Measurements from ENCODE around the gene C5orf58.

The C5orf58 gene

DNA sequence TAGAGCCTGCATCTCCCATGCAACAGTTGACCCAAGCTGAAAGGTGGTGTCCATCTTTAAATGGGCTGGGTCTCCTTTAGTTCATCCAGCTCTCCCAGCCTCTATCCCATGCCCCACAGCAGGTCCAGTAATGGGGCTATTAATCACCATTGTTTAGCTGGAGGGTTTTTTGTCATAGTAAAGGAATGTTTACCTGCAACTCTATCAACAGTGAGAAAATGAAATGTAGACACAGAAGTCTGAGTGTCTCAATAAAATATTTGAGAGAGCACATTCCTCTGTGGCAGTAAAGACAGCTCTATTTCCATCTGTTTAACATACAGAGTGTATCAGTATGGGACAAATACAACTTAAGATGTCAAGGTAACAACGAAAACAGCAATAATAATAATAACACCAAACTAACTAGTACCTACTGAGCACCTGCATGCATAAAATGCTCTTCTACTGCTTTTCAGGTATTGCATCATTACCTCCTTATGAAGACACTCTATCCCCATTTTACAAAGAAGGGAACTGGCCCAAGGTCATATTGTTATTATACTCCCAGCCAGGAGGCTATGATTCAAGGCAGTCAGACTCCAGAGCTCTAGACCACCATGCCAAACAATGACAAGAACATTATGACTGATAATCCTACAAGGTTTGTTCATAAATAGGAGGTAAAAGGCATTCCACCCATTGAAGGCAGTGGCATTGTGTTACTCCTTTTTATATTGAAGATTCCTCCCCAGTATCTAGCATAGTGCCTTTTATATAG lies 21.0 kb upstream of the C5orf58 start:
- Mint-ChIP-seq H3K9me3 (no peaks in the 10 kb centered on the region), H3K36me3 (ENCODE audit: low read depth) (no peaks in the 10 kb centered on the region), H3K4me3 (no peak overlapping the region), H3K27ac (no peak overlapping the region), H3K27me3 (ENCODE audit: low read depth) (peaks cover 45% of the 10 kb centered on the region), H3K4me1 (ENCODE audit: low read depth) (no peaks in the 10 kb centered on the region)

DNA sequence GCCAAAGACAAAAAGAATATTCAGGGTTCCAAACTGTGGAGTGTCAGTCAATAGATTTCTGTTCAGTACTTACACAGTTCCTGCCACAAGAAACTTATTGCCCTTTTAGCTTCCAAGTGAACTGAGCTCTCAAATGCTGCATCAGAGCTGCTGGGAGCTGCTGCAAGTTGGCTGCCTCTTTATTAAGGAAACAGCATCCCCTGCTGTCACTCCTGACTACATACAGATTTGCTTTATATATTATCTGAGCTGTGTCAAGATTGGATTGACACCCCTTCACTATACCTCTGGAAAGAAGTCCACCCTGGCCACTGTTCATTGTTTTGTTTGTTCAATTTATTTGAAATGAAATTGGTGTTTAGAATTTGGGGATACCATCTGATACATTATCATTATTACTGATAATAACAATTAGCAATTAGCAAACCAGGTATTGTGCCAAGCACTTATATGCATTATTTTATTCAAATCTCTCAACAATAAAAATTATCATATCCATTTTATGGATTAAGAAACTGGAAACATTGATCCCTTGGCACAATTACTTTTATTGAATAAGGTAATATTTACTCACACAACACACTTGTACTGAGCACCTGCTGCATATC lies 16.4 kb upstream of the C5orf58 start:
- H3K4me3 Mint-ChIP-seq: no peak overlapping the region
- no peaks in the 10 kb centered on the region for H3K9me3 Mint-ChIP-seq
- no peaks in the 10 kb centered on the region for H3K4me1 Mint-ChIP-seq (ENCODE audit: low read depth)
- H3K36me3 Mint-ChIP-seq (ENCODE audit: low read depth): no peaks in the 10 kb centered on the region
- peaks cover 19% of the 10 kb centered on the region for H3K27me3 Mint-ChIP-seq (ENCODE audit: low read depth)
- H3K27ac Mint-ChIP-seq: no peak overlapping the region

DNA sequence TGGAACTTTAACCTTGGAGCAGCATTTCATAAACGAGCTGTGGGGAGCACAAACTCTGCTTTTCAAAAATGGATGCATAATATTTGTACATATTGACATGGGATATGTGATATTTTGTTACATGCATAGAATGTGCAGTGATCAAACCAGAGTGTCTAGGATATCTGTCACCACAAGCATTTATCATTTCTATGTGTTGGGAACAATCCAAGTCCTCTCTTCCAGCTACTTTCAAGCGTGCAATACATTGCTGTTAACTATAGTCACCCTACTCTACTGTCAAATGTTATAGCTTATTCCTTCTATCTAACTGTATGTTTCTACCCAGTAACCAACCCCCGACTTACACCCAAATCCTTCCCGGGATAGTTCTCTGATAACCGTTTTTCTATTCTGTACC lies 15.0 kb upstream of the C5orf58 start:
- peaks cover 9% of the 10 kb centered on the region for H3K27me3 Mint-ChIP-seq (ENCODE audit: low read depth)
- H3K4me1 Mint-ChIP-seq (ENCODE audit: low read depth): no peaks in the 10 kb centered on the region
- no peak overlapping the region for H3K27ac Mint-ChIP-seq
- no peaks in the 10 kb centered on the region for H3K36me3 Mint-ChIP-seq (ENCODE audit: low read depth)
- H3K4me3 Mint-ChIP-seq: no peak overlapping the region
- no peaks in the 10 kb centered on the region for H3K9me3 Mint-ChIP-seq

DNA sequence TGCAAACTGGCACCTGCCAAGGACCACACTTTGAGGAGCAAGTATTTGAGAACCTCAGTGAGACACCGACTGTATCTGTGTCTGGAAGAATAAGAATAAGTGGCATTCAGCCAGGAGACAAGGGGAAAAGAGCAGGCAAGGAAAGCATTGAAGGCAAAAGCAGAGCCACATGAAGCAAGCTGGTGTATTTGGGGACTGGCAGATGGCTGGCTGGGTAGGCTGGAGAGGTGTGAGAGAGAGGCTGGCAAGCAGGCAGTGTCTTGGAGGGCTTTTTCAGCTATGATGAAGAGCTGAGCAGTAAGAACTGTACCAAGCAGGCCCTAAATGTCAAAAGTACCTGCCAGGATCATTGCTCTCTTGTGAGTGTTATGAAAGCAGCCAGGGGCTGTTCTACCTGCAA lies 14.1 kb upstream of the C5orf58 start:
- Mint-ChIP-seq H3K27me3 (ENCODE audit: low read depth) (peaks cover 4% of the 10 kb centered on the region), H3K36me3 (ENCODE audit: low read depth) (no peaks in the 10 kb centered on the region), H3K27ac (no peak overlapping the region), H3K9me3 (no peaks in the 10 kb centered on the region), H3K4me1 (ENCODE audit: low read depth) (no peaks in the 10 kb centered on the region), H3K4me3 (no peak overlapping the region)

DNA sequence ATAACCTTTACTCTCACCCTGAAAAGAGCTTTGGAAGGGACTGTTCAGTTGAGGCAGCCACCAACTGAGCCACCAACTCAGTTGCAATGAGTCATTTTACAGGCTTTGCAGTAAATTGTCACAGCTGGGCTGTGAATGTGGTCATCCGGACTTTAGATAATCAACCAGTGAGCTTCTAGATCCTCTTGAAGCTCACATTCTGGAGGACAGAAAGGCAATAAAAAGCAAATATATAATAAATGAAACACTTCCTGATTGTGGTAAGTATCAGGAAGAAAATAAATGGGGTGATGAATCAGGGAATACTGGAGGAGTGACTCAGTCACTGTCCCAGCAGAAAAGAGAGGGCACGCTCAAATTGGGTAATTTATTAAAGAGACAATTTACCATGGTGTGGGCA lies 13.2 kb upstream of the C5orf58 start:
- Mint-ChIP-seq H3K36me3 (ENCODE audit: low read depth) (no peaks in the 10 kb centered on the region), H3K4me1 (ENCODE audit: low read depth) (no peaks in the 10 kb centered on the region), H3K27me3 (ENCODE audit: low read depth) (no peaks in the 10 kb centered on the region), H3K4me3 (no peak overlapping the region), H3K27ac (no peak overlapping the region), H3K9me3 (no peaks in the 10 kb centered on the region)

DNA sequence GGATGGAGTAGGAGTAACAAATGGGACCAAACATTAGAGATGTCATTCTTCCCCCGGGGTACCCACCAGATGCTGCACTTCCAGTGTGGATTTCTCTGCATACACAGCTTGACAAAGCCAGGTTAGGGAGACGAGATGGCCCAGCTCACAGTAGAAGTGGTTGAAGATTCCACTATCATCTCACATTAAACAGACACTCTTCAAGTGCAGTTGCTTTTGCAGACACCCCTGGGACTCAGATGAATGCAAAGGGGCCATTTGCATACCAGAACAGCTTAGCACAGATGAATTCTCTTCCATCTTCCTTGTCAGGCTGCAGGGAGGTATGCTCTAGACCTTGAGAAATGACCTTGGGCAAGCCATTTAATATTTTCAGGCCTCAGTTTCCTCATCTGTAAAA lies 12.6 kb upstream of the C5orf58 start:
- H3K27me3 Mint-ChIP-seq (ENCODE audit: low read depth): no peaks in the 10 kb centered on the region
- H3K9me3 Mint-ChIP-seq: no peaks in the 10 kb centered on the region
- H3K27ac Mint-ChIP-seq: no peak overlapping the region
- H3K36me3 Mint-ChIP-seq (ENCODE audit: low read depth): no peaks in the 10 kb centered on the region
- H3K4me3 Mint-ChIP-seq: no peak overlapping the region
- H3K4me1 Mint-ChIP-seq (ENCODE audit: low read depth): no peaks in the 10 kb centered on the region

DNA sequence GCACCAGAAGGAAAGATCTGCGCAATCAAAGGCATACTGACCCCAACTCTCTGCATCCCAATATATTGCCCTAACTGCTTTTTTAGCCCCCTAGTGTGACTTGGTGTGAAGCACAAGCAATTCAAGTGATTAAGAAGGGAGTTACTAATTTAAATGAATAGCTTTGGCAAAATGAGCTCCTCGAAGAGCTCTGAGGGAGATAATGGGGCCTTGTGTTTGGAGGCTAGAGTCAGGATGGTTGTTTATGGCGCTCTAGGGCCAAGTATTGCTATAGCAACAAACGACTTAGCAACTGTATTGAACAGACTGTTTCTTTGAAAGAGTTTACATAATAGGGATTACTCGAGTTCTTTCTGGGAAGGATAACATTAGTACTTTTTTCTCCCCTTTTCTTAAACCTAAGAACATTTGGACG lies 11.5 kb upstream of the C5orf58 start:
- Mint-ChIP-seq H3K27me3 (ENCODE audit: low read depth) (no peaks in the 10 kb centered on the region), H3K4me1 (ENCODE audit: low read depth) (peaks cover 3% of the 10 kb centered on the region), H3K27ac (no peak overlapping the region)

DNA sequence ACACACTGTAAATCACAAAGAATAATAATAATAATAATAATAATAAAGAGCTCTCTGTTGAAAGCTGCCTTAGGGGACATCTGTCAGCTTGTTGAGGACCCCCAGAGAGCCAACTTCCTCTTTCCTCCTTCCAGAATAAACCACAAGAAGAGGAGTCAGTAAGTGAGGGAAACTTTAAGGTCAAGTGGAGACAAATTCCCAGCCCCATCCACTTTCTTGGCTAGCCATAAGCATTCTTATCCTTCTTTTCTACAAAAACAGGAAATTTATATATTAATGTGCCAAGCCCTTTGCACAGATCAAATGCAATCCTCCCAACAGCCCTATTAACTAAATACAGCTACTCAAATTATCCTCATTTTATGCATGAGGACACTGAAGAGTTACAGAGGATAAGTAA lies 9.4 kb upstream of the C5orf58 start:
- no peak overlapping the region for H3K4me3 Mint-ChIP-seq
- peaks cover 3% of the 10 kb centered on the region for H3K36me3 Mint-ChIP-seq (ENCODE audit: low read depth)
- no peak overlapping the region for H3K27ac Mint-ChIP-seq
- no peaks in the 10 kb centered on the region for H3K27me3 Mint-ChIP-seq (ENCODE audit: low read depth)
- H3K4me1 Mint-ChIP-seq (ENCODE audit: low read depth): peaks cover 6% of the 10 kb centered on the region
- H3K9me3 Mint-ChIP-seq: no peaks in the 10 kb centered on the region

More for the DNA sequence above, 11.5 kb upstream of the C5orf58 start:
- H3K36me3 Mint-ChIP-seq (ENCODE audit: low read depth): peaks cover 3% of the 10 kb centered on the region
- H3K4me3 Mint-ChIP-seq: no peak overlapping the region
- no peaks in the 10 kb centered on the region for H3K9me3 Mint-ChIP-seq

DNA sequence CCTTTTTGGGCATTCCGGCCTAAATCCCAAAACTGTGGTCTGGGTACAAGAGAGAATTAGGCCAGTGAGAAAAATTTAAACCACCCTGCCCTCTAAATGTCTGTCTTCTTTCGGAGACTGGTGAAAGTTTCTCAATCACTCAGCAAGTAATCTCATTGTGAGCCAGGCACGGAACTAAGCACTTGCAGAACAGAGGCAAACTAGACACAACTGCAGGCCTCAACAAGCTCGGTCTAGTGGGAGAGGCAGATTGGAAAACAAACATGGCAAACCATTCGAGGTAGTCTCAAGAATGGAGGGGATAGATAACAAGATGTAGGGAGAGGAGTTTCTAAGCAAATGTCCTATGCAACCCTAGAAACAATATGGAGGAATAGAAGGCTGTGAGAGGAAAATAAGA lies 8.9 kb upstream of the C5orf58 start:
- Mint-ChIP-seq H3K9me3 (no peaks in the 10 kb centered on the region), H3K27ac (no peak overlapping the region), H3K36me3 (ENCODE audit: low read depth) (peaks cover 3% of the 10 kb centered on the region), H3K4me3 (no peak overlapping the region), H3K27me3 (ENCODE audit: low read depth) (no peaks in the 10 kb centered on the region), H3K4me1 (ENCODE audit: low read depth) (peaks cover 6% of the 10 kb centered on the region)

DNA sequence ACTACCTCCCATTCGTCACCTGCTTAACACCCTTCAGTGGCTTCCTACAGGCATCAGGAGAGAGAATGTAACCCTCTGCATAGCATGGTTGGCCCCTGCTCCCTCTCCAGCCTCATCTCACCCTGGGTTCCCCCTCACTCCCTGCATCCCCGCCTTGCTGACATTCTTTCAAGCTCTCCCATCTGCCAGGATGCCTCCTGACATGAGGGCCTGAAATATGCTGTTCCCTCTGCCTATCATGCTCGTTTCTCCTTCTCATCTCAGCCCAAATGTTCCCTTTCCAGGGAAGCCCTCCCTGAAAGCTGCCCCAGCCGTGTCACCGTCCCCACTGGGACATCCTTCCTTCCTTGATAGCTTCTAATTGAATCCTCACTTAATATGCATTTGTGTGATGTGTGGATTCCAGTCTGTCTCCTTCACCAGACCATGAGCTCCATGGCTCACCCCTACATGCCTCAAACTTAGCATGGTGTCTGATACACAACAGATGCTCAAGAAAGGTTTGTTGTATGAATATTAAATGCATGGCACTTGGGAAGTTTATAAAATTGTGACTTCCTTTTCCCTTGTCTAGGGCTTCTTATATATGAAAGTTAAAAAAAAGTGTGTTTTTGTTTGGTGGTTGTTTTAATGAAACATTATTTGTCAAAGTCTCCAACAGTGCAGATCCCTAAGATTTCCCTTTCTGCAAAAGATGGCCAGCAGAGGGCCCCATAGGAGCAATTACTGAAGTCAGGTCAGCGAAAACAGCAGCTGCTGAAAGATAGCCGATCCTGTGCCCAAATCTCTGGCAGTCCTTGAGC lies 7.3 kb upstream of the C5orf58 start:
- Mint-ChIP-seq H3K36me3 (ENCODE audit: low read depth) (peaks cover 3% of the 10 kb centered on the region), H3K27me3 (ENCODE audit: low read depth) (no peaks in the 10 kb centered on the region), H3K9me3 (no peaks in the 10 kb centered on the region), H3K27ac (no peak overlapping the region), H3K4me1 (ENCODE audit: low read depth) (peaks cover 6% of the 10 kb centered on the region), H3K4me3 (no peak overlapping the region)

DNA sequence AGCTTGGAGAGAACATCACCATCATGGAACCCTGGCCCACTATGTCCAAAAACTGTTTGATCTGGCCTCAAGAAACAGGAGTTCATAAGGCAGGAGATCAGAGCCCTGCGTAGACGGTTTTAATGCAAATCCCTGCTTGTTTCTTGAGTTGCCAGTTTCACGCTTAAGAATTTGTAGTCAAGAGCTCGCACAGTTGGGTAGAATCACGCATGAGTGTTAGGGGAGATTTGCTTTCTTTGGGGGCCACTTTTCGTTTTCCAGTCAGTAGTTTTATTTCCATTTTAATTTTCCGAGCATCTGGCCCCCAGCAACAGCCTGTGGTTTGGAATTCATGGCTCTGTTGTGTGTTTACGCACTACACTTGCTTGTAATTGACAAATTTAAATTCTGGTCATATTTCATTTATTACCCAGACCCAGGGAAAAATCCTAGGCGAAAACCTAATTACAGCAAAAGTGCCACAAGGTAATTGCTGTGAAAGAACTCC lies 6.6 kb upstream of the C5orf58 start:
- no peak overlapping the region for H3K4me3 Mint-ChIP-seq
- no peaks in the 10 kb centered on the region for H3K27me3 Mint-ChIP-seq (ENCODE audit: low read depth)

DNA sequence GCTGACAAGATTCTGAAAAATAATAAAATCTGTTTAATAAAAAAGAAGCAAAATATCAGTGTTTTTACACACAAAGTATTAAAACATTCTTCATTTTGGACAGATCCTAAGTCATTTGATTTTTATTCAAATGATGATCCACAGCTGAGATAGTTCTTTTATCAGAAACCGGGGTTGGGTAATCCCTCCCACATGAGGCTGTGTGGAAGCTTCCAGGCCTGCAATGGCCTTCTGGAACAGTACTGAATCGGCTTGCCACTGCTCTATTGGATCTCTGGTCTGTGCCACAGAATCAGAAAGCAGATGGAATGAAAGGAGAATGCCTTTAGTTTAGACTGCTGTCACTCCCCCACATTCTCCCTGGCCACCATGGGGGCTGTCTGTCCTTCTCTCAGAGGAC lies 6.1 kb upstream of the C5orf58 start:
- no peak overlapping the region for H3K27ac Mint-ChIP-seq
- no peaks in the 10 kb centered on the region for H3K9me3 Mint-ChIP-seq
- peaks cover 6% of the 10 kb centered on the region for H3K4me1 Mint-ChIP-seq (ENCODE audit: low read depth)
- H3K27me3 Mint-ChIP-seq (ENCODE audit: low read depth): no peaks in the 10 kb centered on the region
- H3K4me3 Mint-ChIP-seq: no peak overlapping the region
- H3K36me3 Mint-ChIP-seq (ENCODE audit: low read depth): peaks cover 3% of the 10 kb centered on the region

More for the DNA sequence above, 6.6 kb upstream of the C5orf58 start:
- Mint-ChIP-seq H3K4me1 (ENCODE audit: low read depth) (peaks cover 6% of the 10 kb centered on the region), H3K36me3 (ENCODE audit: low read depth) (peaks cover 3% of the 10 kb centered on the region), H3K27ac (no peak overlapping the region), H3K9me3 (no peaks in the 10 kb centered on the region)

DNA sequence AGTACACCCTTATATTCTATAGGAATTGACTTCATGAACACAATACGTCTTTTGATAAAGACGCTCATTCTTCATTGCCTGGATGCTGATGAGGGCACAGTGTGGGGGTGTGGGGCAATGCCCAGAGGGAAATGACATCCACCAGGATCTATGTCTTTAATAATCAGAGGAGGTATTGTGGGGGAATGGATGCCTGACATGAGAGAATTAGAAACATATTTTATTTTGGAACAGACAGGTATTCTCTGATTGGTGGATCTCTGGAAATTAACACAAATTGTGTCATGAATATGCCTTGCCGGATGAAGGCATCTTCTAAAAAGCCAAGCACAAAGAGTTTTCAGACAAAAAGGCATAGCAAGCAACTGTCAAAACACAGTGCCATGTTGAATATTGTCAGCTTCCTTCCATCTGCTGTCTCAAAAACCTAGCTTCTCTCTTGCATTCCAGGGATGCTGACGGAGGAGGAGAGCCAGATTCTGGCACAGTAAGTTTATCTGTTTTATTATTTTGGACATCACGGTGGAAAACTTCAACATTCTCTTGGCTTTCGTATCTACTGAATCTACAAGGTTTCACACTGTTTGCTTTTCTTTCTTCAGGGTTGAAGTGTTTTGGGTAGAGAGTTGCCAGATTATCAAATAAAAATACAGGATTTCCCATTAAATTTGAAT lies 3.9 kb upstream of the C5orf58 start:
- Mint-ChIP-seq H3K4me3 (no peak overlapping the region), H3K27ac (no peak overlapping the region), H3K36me3 (ENCODE audit: low read depth) (peaks cover 3% of the 10 kb centered on the region), H3K9me3 (no peaks in the 10 kb centered on the region), H3K4me1 (ENCODE audit: low read depth) (peaks cover 6% of the 10 kb centered on the region), H3K27me3 (ENCODE audit: low read depth) (no peaks in the 10 kb centered on the region)

DNA sequence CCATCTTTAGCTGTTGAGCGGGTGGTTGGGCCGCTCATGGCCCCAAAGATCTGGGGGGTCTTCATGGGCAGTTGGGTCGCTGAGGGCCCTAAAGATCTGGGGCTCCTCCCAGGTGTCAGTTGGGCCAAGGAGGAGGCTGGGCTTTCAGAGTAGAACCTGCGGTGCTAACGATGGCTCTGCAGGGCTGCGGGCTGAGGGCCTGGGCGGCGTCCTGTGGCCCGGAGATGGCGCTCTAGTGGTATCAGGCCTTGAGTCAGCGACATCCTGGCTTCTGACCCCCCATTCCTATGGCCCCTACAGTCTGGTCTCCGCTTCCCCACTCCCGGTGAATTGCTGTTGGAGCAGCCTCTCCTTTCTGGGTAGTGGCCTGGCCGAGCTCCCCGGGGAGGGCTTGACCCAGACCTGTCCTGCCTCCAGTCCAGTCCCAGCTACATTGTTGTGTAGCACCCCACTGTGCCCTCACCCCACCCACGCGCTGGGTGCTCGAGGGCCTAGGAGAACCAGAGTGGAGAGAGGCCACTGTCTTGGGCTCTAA lies 640 bp downstream of the C5orf58 start:
- H3K9me3 Mint-ChIP-seq: no peaks in the 10 kb centered on the region

More for the DNA sequence above, 640 bp downstream of the C5orf58 start:
- no peak overlapping the region for H3K27ac Mint-ChIP-seq
- no peaks in the 10 kb centered on the region for H3K4me1 Mint-ChIP-seq (ENCODE audit: low read depth)
- no peaks in the 10 kb centered on the region for H3K27me3 Mint-ChIP-seq (ENCODE audit: low read depth)
- H3K4me3 Mint-ChIP-seq: no peak overlapping the region
- peaks cover 15% of the 10 kb centered on the region for H3K36me3 Mint-ChIP-seq (ENCODE audit: low read depth)

Data from T-helper 1 cell treated with Interleukin-12 subunit alpha and Interleukin-12 subunit beta and Interleukin-4 antibody, amounts not matched to agents 30 μg/mL and 1 μg/mL, for 36 hours (primary cell).